ENCODE measurements around the gene ASIC4. TPM values are rescaled to one million over a fixed set of nuclear protein-coding genes. Genes with fewer than 3 reads are reported as not detected.

The ASIC4 gene
- total and polyA plus RNA-seq, 2 of the 8 experiments (the other 6 are each of a cell fraction or from before 2014, with no cell fraction given) = 0.12 to 0.22 TPM

DNA sequence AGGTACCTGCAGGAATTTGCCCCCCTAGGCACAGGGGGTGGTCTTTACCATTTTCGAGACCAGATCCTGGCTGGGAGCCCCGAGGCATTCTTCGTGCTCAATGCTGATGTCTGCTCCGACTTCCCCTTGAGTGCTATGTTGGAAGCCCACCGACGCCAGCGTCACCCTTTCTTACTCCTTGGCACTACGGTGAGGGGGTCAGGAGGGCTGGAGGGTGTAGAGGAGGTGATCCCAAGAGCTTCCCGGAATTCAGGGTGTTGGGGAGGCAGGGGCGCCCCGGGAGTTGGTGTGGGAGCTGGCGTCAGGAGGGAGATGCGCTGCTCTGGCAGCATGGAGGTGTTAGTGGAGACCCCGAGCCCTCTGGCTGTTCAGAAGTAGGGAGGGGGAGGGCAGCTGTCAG lies 12.4 kb upstream of the ASIC4 start:
- Histone ChIP-seq H3K9ac (replicated peaks in 1 of 4; ENCODE audit: extremely low read depth in 1 of 4, low read depth in 3 of 4, low read length in 3 of 4) (no peak overlapping the region), H4K5ac (ENCODE audit: insufficient read length, low read depth, low read length) (no peak overlapping the region), H3K4ac (replicated peaks; ENCODE audit: insufficient read length, low read depth, low read length) (no peak overlapping the region), H2BK15ac (ENCODE audit: low read length) (0 out of 2 replicates have a peak overlapping the region, but pooled peaks have one; percentile 61), H3K18ac (ENCODE audit: extremely low read depth, low read length) (no peak overlapping the region; the same call in 1 of the 2 replicates), H3K27ac (ENCODE audit: low read depth, low read length) (no peak overlapping the region), H3K23me2 (ENCODE audit: low read depth, low read length) (peaks cover 20% of the 10 kb centered on the region), H2BK20ac (ENCODE audit: low read length) (no peak overlapping the region), H2AFZ (ENCODE audit: low read length) (no peak overlapping the region), H3K79me2 (ENCODE audit: control insufficient read depth in 1 of 2, insufficient read depth in 2 of 2, low read length in 2 of 2) (no peaks in the 10 kb centered on the region), H4K8ac (ENCODE audit: extremely low read depth, insufficient read depth, low read length) (no peak overlapping the region), H3K27me3 (replicated peaks in 1 of 4; ENCODE audit: control insufficient read depth in 3 of 4, extremely low read depth in 1 of 4, insufficient read depth in 3 of 4, low read length in 3 of 4) (peaks cover 7 to 13% (median 11%) of the 10 kb centered on the region in 4 experiments; a peak in 6 of 7 replicates), H4K91ac (replicated peaks; ENCODE audit: insufficient read length, low read length) (peak overlapping the region; percentile 27), H3K36me3 (ENCODE audit: control insufficient read depth in 2 of 4, insufficient read depth in 4 of 4, low read length in 3 of 4) (peaks cover 0 to 7% (median 0%) of the 10 kb centered on the region in 4 experiments; a peak in 2 of 8 replicates), H3K79me1 (ENCODE audit: low read depth, low read length) (no peaks in the 10 kb centered on the region; the same call in 1 of the 2 replicates), H4K20me1 (replicated peaks in 1 of 2; ENCODE audit: control insufficient read depth in 1 of 2, insufficient read depth in 2 of 2, low read length in 2 of 2) (no peaks in the 10 kb centered on the region), H3K23ac (ENCODE audit: insufficient read length) (no peak overlapping the region), H2BK5ac (ENCODE audit: low read depth, low read length) (peak overlapping the region; percentile 67), H3K9me3 (ENCODE audit: insufficient read depth in 2 of 2, low read depth in 1 of 2, low read length in 1 of 2) (no peaks in the 10 kb centered on the region), H3K56ac (replicated peaks; ENCODE audit: insufficient read length, low read depth, low read length) (no peak overlapping the region), H3K4me2 (ENCODE audit: insufficient read depth in 1 of 2, low read depth in 2 of 2, low read length in 2 of 2) (no peak overlapping the region), H2AK5ac (ENCODE audit: low read depth, low read length) (peak overlapping the region; percentile 76; the same call in 1 of the 2 replicates), H2BK120ac (replicated peaks; ENCODE audit: low read depth, low read length) (no peak overlapping the region), H3K14ac (ENCODE audit: insufficient read length) (no peak overlapping the region), H3K4me3 (ENCODE audit: extremely low read depth in 1 of 4, insufficient read depth in 2 of 4, low read depth in 3 of 4, low read length in 4 of 4) (no peak overlapping the region), H2BK12ac (ENCODE audit: low read depth, low read length) (peak overlapping the region; percentile 60; the same call in 1 of the 2 replicates), H3K4me1 (replicated peaks in 1 of 4; ENCODE audit: control insufficient read depth in 3 of 4, insufficient read depth in 4 of 4, low read length in 3 of 4) (peaks cover 9 to 38% (median 23%) of the 10 kb centered on the region in 4 experiments)
- 93% methylated on average over 14 of the region's 14 CpGs; no CpG with 5 or more reads in 1 of the 2 experiments for WGBS, 2 experiments (ENCODE audit: extremely low coverage in 1 of 2, insufficient coverage in 1 of 2, insufficient read length in 1 of 2, insufficient replicate concordance in 2 of 2, low coverage in 1 of 2, low lambda C conversion rate in 2 of 2, missing lambda C conversion rate in 1 of 2)
- ChIA-PET POLR2A (ENCODE audit: partially characterized antibody) (interaction anchor here (0.9 to 1.3 kb wide), 2 partner anchors 22 to 42 kb away, joined by 3 read pairs; partner anchors contain the start of genes CHPF and TMEM198), CTCF (ENCODE audit: partially characterized antibody) (interaction anchor here (1.0 to 113.1 kb wide), 4 partner anchors 12 to 99 kb away, joined by 3 to 7248 read pairs (median 3626); partner anchors contain the start of genes ASIC4, CHPF, DES and GMPPA)
- FAIRE-seq (no peak), DNase-seq (ENCODE audit: low read depth in 1 of 2, low spot score in 2 of 2) (no peak)
- no peak for TF ChIP-seq CREB1 (IDR thresholded peaks at IDR 0.05)
- no peak for TF ChIP-seq SAP30 (IDR thresholded peaks at IDR 0.05; ENCODE audit: insufficient read depth, insufficient replicate concordance, low read length)
- TF ChIP-seq TCF12 (IDR thresholded peaks at IDR 0.05; ENCODE audit: low read depth, low read length) = no peak
- no peak for TF ChIP-seq SP1 (IDR thresholded peaks at IDR 0.05; ENCODE audit: low read depth, low read length)
- TF ChIP-seq SP2 (IDR thresholded peaks at IDR 0.05; ENCODE audit: low read length) = no peak
- TF ChIP-seq TAF7 (optimal IDR thresholded peaks at IDR 0.05; ENCODE audit: borderline replicate concordance, low read depth, low read length) = no peak
- TF ChIP-seq CHD2 (IDR thresholded peaks at IDR 0.05; ENCODE audit: low read length) = no peak
- no peak for TF ChIP-seq EGR1 (IDR thresholded peaks at IDR 0.05; ENCODE audit: borderline replicate concordance, low read depth, low read length)
- TF ChIP-seq NRF1 (IDR thresholded peaks at IDR 0.05; ENCODE audit: low read depth, low read length) = no peak
- TF ChIP-seq JUN (IDR thresholded peaks at IDR 0.05; ENCODE audit: low read depth, low read length) = no peak
- TF ChIP-seq, protein P1, sequence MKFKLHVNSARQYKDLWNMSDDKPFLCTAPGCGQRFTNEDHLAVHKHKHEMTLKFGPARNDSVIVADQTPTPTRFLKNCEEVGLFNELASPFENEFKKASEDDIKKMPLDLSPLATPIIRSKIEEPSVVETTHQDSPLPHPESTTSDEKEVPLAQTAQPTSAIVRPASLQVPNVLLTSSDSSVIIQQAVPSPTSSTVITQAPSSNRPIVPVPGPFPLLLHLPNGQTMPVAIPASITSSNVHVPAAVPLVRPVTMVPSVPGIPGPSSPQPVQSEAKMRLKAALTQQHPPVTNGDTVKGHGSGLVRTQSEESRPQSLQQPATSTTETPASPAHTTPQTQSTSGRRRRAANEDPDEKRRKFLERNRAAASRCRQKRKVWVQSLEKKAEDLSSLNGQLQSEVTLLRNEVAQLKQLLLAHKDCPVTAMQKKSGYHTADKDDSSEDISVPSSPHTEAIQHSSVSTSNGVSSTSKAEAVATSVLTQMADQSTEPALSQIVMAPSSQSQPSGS (IDR thresholded peaks at IDR 0.05; ENCODE audit: low read length) = no peak
- no peak for TF ChIP-seq RXRA (IDR thresholded peaks at IDR 0.05; ENCODE audit: insufficient read depth, low read depth, low read length)
- TF ChIP-seq RBBP5 (IDR thresholded peaks at IDR 0.05; ENCODE audit: borderline replicate concordance, low read depth, low read length) = no peak
